Measurements from ENCODE around the gene IGLON5.

DNA sequence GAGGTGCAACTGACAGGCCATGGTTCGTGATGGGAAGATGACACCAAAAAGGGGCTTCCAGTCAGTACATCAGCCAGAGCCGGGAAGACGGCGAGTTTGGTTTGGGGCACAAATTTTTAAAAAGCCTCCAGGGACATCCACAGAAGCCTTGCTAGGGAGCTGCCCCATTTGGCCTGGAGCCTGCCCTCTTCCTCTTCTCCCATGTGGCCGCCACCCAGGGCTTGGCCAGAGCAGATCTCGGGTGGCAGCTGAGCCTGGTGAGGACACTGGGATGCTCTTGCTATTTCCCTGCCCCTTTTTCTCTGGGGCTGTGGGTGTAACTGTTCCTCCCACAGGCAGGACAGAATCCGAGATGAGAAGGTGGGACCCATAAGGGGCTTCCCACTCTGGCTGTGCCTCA is 46.5 kb downstream of the IGLON5 start:
- TF ChIP-seq CTCF (conservative IDR thresholded peaks at IDR 0.05; ENCODE audit: low read length) = no peak
- TF ChIP-seq EZH2phosphoT487 (IDR thresholded peaks at IDR 0.05; ENCODE audit: borderline replicate concordance, low read depth, low read length) = no peak

Measured in OCI-LY7 (cell line).